SK-N-SH treated with all-trans-retinoic acid at 6 μM for 48 hours (cell line): ENCODE measurements around the gene CHPF2.

Source experiments
- ATAC-seq: fragments of 200-7000 bp; cut with Tn5 transposase; 3 replicates; pipeline ENCODE4 v1.9.1; 2020; ENCODE audit warnings: mild to moderate bottlenecking, moderate library complexity
- ARNTL ChIP-seq: fragments of 450-650 bp; formaldehyde crosslinking; IDR thresholded peaks from 2 replicates; pipeline ENCODE4 v1.5.0; 2020; ENCODE audit warnings: low read depth, mild to moderate bottlenecking, moderate library complexity, borderline replicate concordance
- BACH2 ChIP-seq: fragments of 250-450 bp; sonication (Bioruptor Pico); IDR thresholded peaks from 2 replicates; pipeline ENCODE4 v1.9.0; 2021; ENCODE audit warnings: mild to moderate bottlenecking, borderline replicate concordance
- ESRRG ChIP-seq: fragments of 250-450 bp; sonication (Bioruptor Pico); IDR thresholded peaks from 2 replicates; pipeline ENCODE4 v1.6.1; 2021; ENCODE audit warnings: mild to moderate bottlenecking
- GLIS3 ChIP-seq: fragments of 250-450 bp; sonication (Bioruptor Pico); IDR thresholded peaks from 2 replicates; pipeline ENCODE4 v1.5.0; 2020; ENCODE audit warnings: mild to moderate bottlenecking, moderate library complexity
- ISL1 ChIP-seq: fragments of 250-450 bp; sonication (Bioruptor Pico); IDR thresholded peaks from 2 replicates; pipeline ENCODE4 v2.1.2; 2022; ENCODE audit warnings: mild to moderate bottlenecking, moderate library complexity
- POU6F1 ChIP-seq: fragments of 250-450 bp; sonication (Bioruptor Pico); IDR thresholded peaks from 2 replicates; pipeline ENCODE4 v1.8.0; 2021; ENCODE audit warnings: low read depth, mild to moderate bottlenecking, moderate library complexity, borderline replicate concordance
- PPARA ChIP-seq: fragments of 250-450 bp; sonication (Bioruptor Pico); IDR thresholded peaks from 2 replicates; pipeline ENCODE4 v1.5.0; 2020; ENCODE audit warnings: mild to moderate bottlenecking, borderline replicate concordance
- RARB ChIP-seq: fragments of 250-450 bp; sonication (Bioruptor Pico); IDR thresholded peaks from 2 replicates; pipeline ENCODE4 v1.8.0; 2021; ENCODE audit warnings: mild to moderate bottlenecking, moderate library complexity
- SNAI2 ChIP-seq: fragments of 250-450 bp; sonication (Bioruptor Pico); IDR thresholded peaks from 2 replicates; pipeline ENCODE4 v1.5.0; 2020; ENCODE audit warnings: mild to moderate bottlenecking, moderate library complexity
- TCF4 ChIP-seq: fragments of 250-450 bp; sonication (Bioruptor Pico); IDR thresholded peaks from 2 replicates; pipeline ENCODE4 v1.8.0; 2021; ENCODE audit warnings: mild to moderate bottlenecking, moderate library complexity, borderline replicate concordance
- TOX ChIP-seq: fragments of 250-450 bp; sonication (Bioruptor Pico); IDR thresholded peaks from 2 replicates; pipeline ENCODE4 v1.8.0; 2021; ENCODE audit warnings: mild to moderate bottlenecking, moderate library complexity, borderline replicate concordance
- TSHZ2 ChIP-seq: fragments of 250-450 bp; sonication (Bioruptor Pico); IDR thresholded peaks from 2 replicates; pipeline ENCODE4 v1.5.0; 2020; ENCODE audit warnings: mild to moderate bottlenecking, moderate library complexity
- ZC3H10 ChIP-seq: fragments of 250-450 bp; sonication (Bioruptor Pico); IDR thresholded peaks from 2 replicates; pipeline ENCODE4 v1.5.1; 2021; ENCODE audit warnings: mild to moderate bottlenecking, moderate library complexity
- ZFP30 ChIP-seq: fragments of 450-650 bp; formaldehyde crosslinking; IDR thresholded peaks from 2 replicates; pipeline ENCODE4 v1.5.0; 2022; ENCODE audit warnings: mild to moderate bottlenecking, moderate library complexity
- ZNF565 ChIP-seq: fragments of 450-650 bp; formaldehyde crosslinking; conservative IDR thresholded peaks from 2 replicates; pipeline ENCODE4 v1.5.0; 2020; ENCODE audit warnings: low read depth, mild to moderate bottlenecking, moderate library complexity
- ZNF70 ChIP-seq: fragments of 450-650 bp; formaldehyde crosslinking; IDR thresholded peaks from 2 replicates; pipeline ENCODE4 v1.5.0; 2020; ENCODE audit warnings: mild to moderate bottlenecking, moderate library complexity
- ZNF8 ChIP-seq: fragments of 450-650 bp; formaldehyde crosslinking; IDR thresholded peaks from 2 replicates; pipeline ENCODE4 v1.5.0; 2020; ENCODE audit warnings: mild to moderate bottlenecking, moderate library complexity
- TF ChIP-seq, protein P1 (sequence below): fragments of 250-450 bp; sonication (Bioruptor Pico); IDR thresholded peaks from 2 replicates; pipeline ENCODE4 v1.8.0; 2020; ENCODE audit warnings: mild to moderate bottlenecking, moderate library complexity, borderline replicate concordance
- TF ChIP-seq, protein P2 (sequence below): fragments of 250-450 bp; sonication (Bioruptor Pico); IDR thresholded peaks from 2 replicates; pipeline ENCODE4 v1.5.1; 2021; ENCODE audit warnings: mild to moderate bottlenecking, moderate library complexity
- TF ChIP-seq, protein P3 (sequence below): fragments of 250-450 bp; sonication (Bioruptor Pico); IDR thresholded peaks from 2 replicates; pipeline ENCODE4 v1.5.1; 2020; ENCODE audit warnings: low read depth, mild to moderate bottlenecking, moderate library complexity

The CHPF2 gene

GRCh38 chr7:151274396-151274795 lies 42.1 kb downstream of the CHPF2 start:
- ATAC-seq, result no peak
- TF ChIP-seq ZNF70, result no peak
- TF ChIP-seq ZFP30 (CRISPR knock-in tag), result no peak
- no peak for TF ChIP-seq POU6F1
- no peak for TF ChIP-seq GLIS3
- no peak for TF ChIP-seq ZNF565 (CRISPR knock-in tag)
- no peak for TF ChIP-seq SNAI2 (CRISPR knock-in tag)

GRCh38 chr7:151274936-151275812 lies 42.9 kb downstream of the CHPF2 start:
- TF ChIP-seq TOX (CRISPR knock-in tag) (no peak), ZC3H10 (CRISPR knock-in tag) (no peak), ARNTL (CRISPR knock-in tag) (no peak), ZNF70 (no peak), ISL1 (CRISPR knock-in tag) (no peak), PPARA (CRISPR knock-in tag) (no peak), ZNF565 (CRISPR knock-in tag) (no peak)
- TF ChIP-seq, protein P1, sequence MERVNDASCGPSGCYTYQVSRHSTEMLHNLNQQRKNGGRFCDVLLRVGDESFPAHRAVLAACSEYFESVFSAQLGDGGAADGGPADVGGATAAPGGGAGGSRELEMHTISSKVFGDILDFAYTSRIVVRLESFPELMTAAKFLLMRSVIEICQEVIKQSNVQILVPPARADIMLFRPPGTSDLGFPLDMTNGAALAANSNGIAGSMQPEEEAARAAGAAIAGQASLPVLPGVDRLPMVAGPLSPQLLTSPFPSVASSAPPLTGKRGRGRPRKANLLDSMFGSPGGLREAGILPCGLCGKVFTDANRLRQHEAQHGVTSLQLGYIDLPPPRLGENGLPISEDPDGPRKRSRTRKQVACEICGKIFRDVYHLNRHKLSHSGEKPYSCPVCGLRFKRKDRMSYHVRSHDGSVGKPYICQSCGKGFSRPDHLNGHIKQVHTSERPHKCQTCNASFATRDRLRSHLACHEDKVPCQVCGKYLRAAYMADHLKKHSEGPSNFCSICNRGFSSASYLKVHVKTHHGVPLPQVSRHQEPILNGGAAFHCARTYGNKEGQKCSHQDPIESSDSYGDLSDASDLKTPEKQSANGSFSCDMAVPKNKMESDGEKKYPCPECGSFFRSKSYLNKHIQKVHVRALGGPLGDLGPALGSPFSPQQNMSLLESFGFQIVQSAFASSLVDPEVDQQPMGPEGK (CRISPR knock-in tag), result no peak
- TF ChIP-seq, protein P2, sequence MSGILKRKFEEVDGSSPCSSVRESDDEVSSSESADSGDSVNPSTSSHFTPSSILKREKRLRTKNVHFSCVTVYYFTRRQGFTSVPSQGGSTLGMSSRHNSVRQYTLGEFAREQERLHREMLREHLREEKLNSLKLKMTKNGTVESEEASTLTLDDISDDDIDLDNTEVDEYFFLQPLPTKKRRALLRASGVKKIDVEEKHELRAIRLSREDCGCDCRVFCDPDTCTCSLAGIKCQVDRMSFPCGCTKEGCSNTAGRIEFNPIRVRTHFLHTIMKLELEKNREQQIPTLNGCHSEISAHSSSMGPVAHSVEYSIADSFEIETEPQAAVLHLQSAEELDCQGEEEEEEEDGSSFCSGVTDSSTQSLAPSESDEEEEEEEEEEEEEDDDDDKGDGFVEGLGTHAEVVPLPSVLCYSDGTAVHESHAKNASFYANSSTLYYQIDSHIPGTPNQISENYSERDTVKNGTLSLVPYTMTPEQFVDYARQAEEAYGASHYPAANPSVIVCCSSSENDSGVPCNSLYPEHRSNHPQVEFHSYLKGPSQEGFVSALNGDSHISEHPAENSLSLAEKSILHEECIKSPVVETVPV (CRISPR knock-in tag), result no peak

GRCh38 chr7:151275813-151276577 lies 43.7 kb downstream of the CHPF2 start:
- ATAC-seq, result no peak
- TF ChIP-seq BACH2 (CRISPR knock-in tag), result no peak
- no peak for TF ChIP-seq ZNF8
- TF ChIP-seq POU6F1, result no peak
- no peak for TF ChIP-seq GLIS3
- TF ChIP-seq, protein P2 (CRISPR knock-in tag), result no peak
- TF ChIP-seq ZNF70, result no peak
- no peak for TF ChIP-seq TSHZ2 (CRISPR knock-in tag)
- no peak for TF ChIP-seq RARB
- TF ChIP-seq, protein P3, sequence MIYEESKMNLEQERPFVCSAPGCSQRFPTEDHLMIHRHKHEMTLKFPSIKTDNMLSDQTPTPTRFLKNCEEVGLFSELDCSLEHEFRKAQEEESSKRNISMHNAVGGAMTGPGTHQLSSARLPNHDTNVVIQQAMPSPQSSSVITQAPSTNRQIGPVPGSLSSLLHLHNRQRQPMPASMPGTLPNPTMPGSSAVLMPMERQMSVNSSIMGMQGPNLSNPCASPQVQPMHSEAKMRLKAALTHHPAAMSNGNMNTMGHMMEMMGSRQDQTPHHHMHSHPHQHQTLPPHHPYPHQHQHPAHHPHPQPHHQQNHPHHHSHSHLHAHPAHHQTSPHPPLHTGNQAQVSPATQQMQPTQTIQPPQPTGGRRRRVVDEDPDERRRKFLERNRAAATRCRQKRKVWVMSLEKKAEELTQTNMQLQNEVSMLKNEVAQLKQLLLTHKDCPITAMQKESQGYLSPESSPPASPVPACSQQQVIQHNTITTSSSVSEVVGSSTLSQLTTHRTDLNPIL (CRISPR knock-in tag), result no peak
- no peak for TF ChIP-seq ESRRG
- TF ChIP-seq TOX (CRISPR knock-in tag), result no peak
- TF ChIP-seq ZNF565 (CRISPR knock-in tag), result no peak
- no peak for TF ChIP-seq PPARA (CRISPR knock-in tag)
- no peak for TF ChIP-seq TCF4 (CRISPR knock-in tag)
- TF ChIP-seq ZFP30 (CRISPR knock-in tag), result no peak
- TF ChIP-seq ISL1 (CRISPR knock-in tag), result no peak
- TF ChIP-seq ARNTL (CRISPR knock-in tag), result no peak

More at GRCh38 chr7:151274936-151275812, 42.9 kb downstream of the CHPF2 start:
- ATAC-seq, result no peak
